ENCODE data around the gene PLA2G4F.

The PLA2G4F gene

GRCh38 chr15:42149493-42150218, 6.8 kb downstream of the PLA2G4F start:
- DNase-seq (ENCODE audit: low spot score) (no peak), FAIRE-seq (no peak)

- no peak for FAIRE-seq
- DNase-seq (ENCODE audit: low spot score): no peak
Measured at GRCh38 chr15:42148808-42149492, 7.5 kb downstream of the PLA2G4F start.

GRCh38 chr15:42147431-42147735, 9.1 kb downstream of the PLA2G4F start:
- FAIRE-seq (no peak), DNase-seq (ENCODE audit: low spot score) (no peak)

- FAIRE-seq (no peak), DNase-seq (ENCODE audit: low spot score) (no peak)
Measured at GRCh38 chr15:42146551-42147430, 9.6 kb downstream of the PLA2G4F start.

GRCh38 chr15:42145546-42146455, 10.6 kb downstream of the PLA2G4F start:
- no peak for DNase-seq (ENCODE audit: low spot score)
- FAIRE-seq: no peak

- no peak for FAIRE-seq
Measured at GRCh38 chr15:42144841-42145375, 11.5 kb downstream of the PLA2G4F start.

GRCh38 chr15:42143866-42144625, 12.4 kb downstream of the PLA2G4F start:
- FAIRE-seq: no peak
- no peak for DNase-seq (ENCODE audit: low spot score)

More at GRCh38 chr15:42144841-42145375, 11.5 kb downstream of the PLA2G4F start:
- DNase-seq (ENCODE audit: low spot score): no peak

- no peak for FAIRE-seq
- no peak for DNase-seq (ENCODE audit: low spot score)
Measured at GRCh38 chr15:42143356-42143755, 13.1 kb downstream of the PLA2G4F start.

GRCh38 chr15:42141795-42142667, 14.4 kb downstream of the PLA2G4F start:
- FAIRE-seq: no peak

GRCh38 chr15:42141246-42141645, 15.2 kb downstream of the PLA2G4F start:
- FAIRE-seq: no peak
- DNase-seq (ENCODE audit: low spot score): no peak

More at GRCh38 chr15:42141795-42142667, 14.4 kb downstream of the PLA2G4F start:
- DNase-seq (ENCODE audit: low spot score): no peak

GRCh38 chr15:42140383-42141070, 15.9 kb downstream of the PLA2G4F start:
- no peak for DNase-seq (ENCODE audit: low spot score)
- FAIRE-seq: no peak

- FAIRE-seq (no peak), DNase-seq (ENCODE audit: low spot score) (no peak)
Measured at GRCh38 chr15:42139596-42139995, 16.8 kb downstream of the PLA2G4F start.

- DNase-seq (ENCODE audit: low spot score) (no peak), FAIRE-seq (no peak)
Measured at GRCh38 chr15:42138968-42139386, 17.5 kb downstream of the PLA2G4F start.

GRCh38 chr15:42138411-42138810, 18.0 kb downstream of the PLA2G4F start:
- DNase-seq (ENCODE audit: low spot score): no peak
- no peak for FAIRE-seq

GRCh38 chr15:42137461-42138261, 18.8 kb downstream of the PLA2G4F start:
- FAIRE-seq (peak; percentile 62), DNase-seq (ENCODE audit: low spot score) (peak; percentile 24)

- no peak for DNase-seq (ENCODE audit: low spot score)
Measured at GRCh38 chr15:42136513-42136912, 19.9 kb downstream of the PLA2G4F start.

GRCh38 chr15:42135351-42135750, 21.1 kb downstream of the PLA2G4F start:
- DNase-seq (ENCODE audit: low spot score) (no peak), FAIRE-seq (no peak)

More at GRCh38 chr15:42136513-42136912, 19.9 kb downstream of the PLA2G4F start:
- no peak for FAIRE-seq

All from RCC 7860 (cell line).